ENCODE measurements around the gene SH2D6.

GRCh38 chr2:85405201-85406059 is 13.1 kb upstream of the SH2D6 start:
- TF ChIP-seq CTCF (IDR thresholded peaks at IDR 0.05; ENCODE audit: poor library complexity): no peak
- TF ChIP-seq EZH2 (IDR thresholded peaks at IDR 0.05; ENCODE audit: borderline replicate concordance): no peak
